Osteocyte (in vitro differentiated cells): Measurements from ENCODE around the gene GPS1. TPM values are rescaled to one million over a fixed set of nuclear protein-coding genes. Genes with fewer than 3 reads are reported as not detected.
A peak's percentile ranks its signal among the peaks of the same experiment; 100 is the strongest.

Source experiments
- DNase-seq: peaks from one replicate; pipeline ENCODE4 v3.0.0; 2021; ENCODE audit warnings: mixed read lengths; ENCODE audit not compliant: unreplicated experiment; ENCODE audit errors: extremely low spot score
- H3K27ac Mint-ChIP-seq: one replicate; pipeline ENCODE4 v1.8.0; 2021; ENCODE audit warnings: mild to moderate bottlenecking, mixed read lengths; ENCODE audit not compliant: unreplicated experiment
- H3K27me3 Mint-ChIP-seq: one replicate; pipeline ENCODE4 v1.8.0; 2021; ENCODE audit warnings: mixed read lengths; ENCODE audit not compliant: unreplicated experiment
- H3K36me3 Mint-ChIP-seq: one replicate; pipeline ENCODE4 v1.8.0; 2021; ENCODE audit warnings: mixed read lengths; ENCODE audit not compliant: unreplicated experiment
- H3K4me1 Mint-ChIP-seq: one replicate; pipeline ENCODE4 v1.8.0; 2021; ENCODE audit warnings: mixed read lengths; ENCODE audit not compliant: unreplicated experiment
- H3K4me3 Mint-ChIP-seq: one replicate; pipeline ENCODE4 v1.8.0; 2021; ENCODE audit warnings: mild to moderate bottlenecking, moderate library complexity, mixed read lengths; ENCODE audit not compliant: unreplicated experiment
- H3K9me3 Mint-ChIP-seq: one replicate; pipeline ENCODE4 v1.8.0; 2021; ENCODE audit warnings: mixed read lengths; ENCODE audit not compliant: unreplicated experiment
- CTCF ChIP-seq: fragments of 200-600 bp; sonication (generic); IDR thresholded peaks from 2 replicates; pipeline ENCODE4 v1.5.0; 2021; ENCODE audit warnings: antibody characterized with exemption, mild to moderate bottlenecking, moderate library complexity
- total RNA-seq: library from RNA; stranded (reverse); gene quantifications from 2 replicates; pipeline ENCODE4 v1.2.1, GENCODE V29; 2021

Gene GPS1
- total RNA-seq, 1 donor from 2014 or later, result 108 TPM

GRCh38 chr17:82048571-82048971 is 3.1 kb upstream of the GPS1 start:
- H3K4me3 Mint-ChIP-seq, result peak overlapping the region; percentile 35
- H3K27me3 Mint-ChIP-seq, result no peaks in the 10 kb centered on the region
- H3K9me3 Mint-ChIP-seq, result no peaks in the 10 kb centered on the region
- no peak for DNase-seq
- H3K4me1 Mint-ChIP-seq, result peaks cover 17% of the 10 kb centered on the region
- peaks cover 13% of the 10 kb centered on the region for H3K36me3 Mint-ChIP-seq
- TF ChIP-seq CTCF, result no peak
- H3K27ac Mint-ChIP-seq, result no peak overlapping the region

GRCh38 chr17:82049106-82049505 is 2.6 kb upstream of the GPS1 start:
- Mint-ChIP-seq H3K27ac (no peak overlapping the region), H3K9me3 (no peaks in the 10 kb centered on the region), H3K36me3 (peaks cover 13% of the 10 kb centered on the region), H3K27me3 (no peaks in the 10 kb centered on the region), H3K4me1 (peaks cover 17% of the 10 kb centered on the region), H3K4me3 (peak overlapping the region; percentile 35)
- no peak for DNase-seq
- TF ChIP-seq CTCF, result no peak

- peaks cover 13% of the 10 kb centered on the region for H3K36me3 Mint-ChIP-seq
- no peak overlapping the region for H3K27ac Mint-ChIP-seq
- H3K27me3 Mint-ChIP-seq, result no peaks in the 10 kb centered on the region
- peak overlapping the region; percentile 84 for H3K4me3 Mint-ChIP-seq
- no peak for TF ChIP-seq CTCF
- DNase-seq, result no peak
- H3K4me1 Mint-ChIP-seq, result peaks cover 17% of the 10 kb centered on the region
- H3K9me3 Mint-ChIP-seq, result no peaks in the 10 kb centered on the region
Measured at GRCh38 chr17:82049521-82049971, 2.2 kb upstream of the GPS1 start.

- no peak for DNase-seq
- peaks cover 17% of the 10 kb centered on the region for H3K36me3 Mint-ChIP-seq
- peaks cover 17% of the 10 kb centered on the region for H3K4me1 Mint-ChIP-seq
Measured at GRCh38 chr17:82050152-82050760, 1.4 kb upstream of the GPS1 start.

More at GRCh38 chr17:82050152-82050760, 1.4 kb upstream of the GPS1 start:
- Mint-ChIP-seq H3K27ac (peak overlapping the region; percentile 72), H3K4me3 (peak overlapping the region; percentile 84), H3K9me3 (no peaks in the 10 kb centered on the region), H3K27me3 (no peaks in the 10 kb centered on the region)
- TF ChIP-seq CTCF, result no peak
